ENCODE results near the gene GRIN2A. TPM values are rescaled to one million over a fixed set of nuclear protein-coding genes. Genes with fewer than 3 reads are reported as not detected.

GRIN2A gene
- total RNA-seq, 1 donor from 2014 or later: not detected

GRCh38 chr16:10098991-10099390 lies 83.2 kb downstream of the GRIN2A start:
- Mint-ChIP-seq H3K27me3 (ENCODE audit: unreplicated experiment) (no peaks in the 10 kb centered on the region), H3K9me3 (ENCODE audit: unreplicated experiment) (peaks cover 57% of the 10 kb centered on the region), H3K4me3 (ENCODE audit: unreplicated experiment) (no peak overlapping the region), H3K27ac (ENCODE audit: unreplicated experiment) (no peak overlapping the region), H3K36me3 (ENCODE audit: unreplicated experiment) (no peaks in the 10 kb centered on the region), H3K4me1 (ENCODE audit: unreplicated experiment) (no peaks in the 10 kb centered on the region)
- DNase-seq (ENCODE audit: extremely low spot score, unreplicated experiment): no peak
- TF ChIP-seq, protein P1, sequence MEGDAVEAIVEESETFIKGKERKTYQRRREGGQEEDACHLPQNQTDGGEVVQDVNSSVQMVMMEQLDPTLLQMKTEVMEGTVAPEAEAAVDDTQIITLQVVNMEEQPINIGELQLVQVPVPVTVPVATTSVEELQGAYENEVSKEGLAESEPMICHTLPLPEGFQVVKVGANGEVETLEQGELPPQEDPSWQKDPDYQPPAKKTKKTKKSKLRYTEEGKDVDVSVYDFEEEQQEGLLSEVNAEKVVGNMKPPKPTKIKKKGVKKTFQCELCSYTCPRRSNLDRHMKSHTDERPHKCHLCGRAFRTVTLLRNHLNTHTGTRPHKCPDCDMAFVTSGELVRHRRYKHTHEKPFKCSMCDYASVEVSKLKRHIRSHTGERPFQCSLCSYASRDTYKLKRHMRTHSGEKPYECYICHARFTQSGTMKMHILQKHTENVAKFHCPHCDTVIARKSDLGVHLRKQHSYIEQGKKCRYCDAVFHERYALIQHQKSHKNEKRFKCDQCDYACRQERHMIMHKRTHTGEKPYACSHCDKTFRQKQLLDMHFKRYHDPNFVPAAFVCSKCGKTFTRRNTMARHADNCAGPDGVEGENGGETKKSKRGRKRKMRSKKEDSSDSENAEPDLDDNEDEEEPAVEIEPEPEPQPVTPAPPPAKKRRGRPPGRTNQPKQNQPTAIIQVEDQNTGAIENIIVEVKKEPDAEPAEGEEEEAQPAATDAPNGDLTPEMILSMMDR (IDR thresholded peaks at IDR 0.05): no peak

DNA sequence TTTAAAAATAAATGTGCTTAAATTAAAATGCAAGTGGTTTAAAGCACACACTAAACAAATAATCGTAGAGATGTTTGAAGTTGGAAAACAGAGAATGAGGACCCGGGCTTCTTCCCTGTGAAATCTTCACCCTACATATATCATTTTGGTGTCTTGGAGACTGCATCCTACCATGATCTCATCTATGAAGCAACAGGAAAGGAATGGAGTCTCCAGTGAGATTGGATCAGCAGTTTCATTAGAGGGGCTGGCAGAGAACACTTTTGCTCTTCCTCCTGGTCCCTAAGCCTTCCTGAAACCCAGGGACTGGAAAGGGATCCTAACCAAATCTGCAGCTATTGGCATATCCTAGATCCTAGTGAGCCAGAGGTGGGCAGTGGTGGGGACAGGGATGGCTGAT lies 85.0 kb downstream of the GRIN2A start:
- TF ChIP-seq, protein P1 (IDR thresholded peaks at IDR 0.05): no peak
- DNase-seq (ENCODE audit: extremely low spot score, unreplicated experiment): no peak
- no peaks in the 10 kb centered on the region for H3K27me3 Mint-ChIP-seq (ENCODE audit: unreplicated experiment)
- H3K36me3 Mint-ChIP-seq (ENCODE audit: unreplicated experiment): no peaks in the 10 kb centered on the region
- H3K4me3 Mint-ChIP-seq (ENCODE audit: unreplicated experiment): no peak overlapping the region
- H3K9me3 Mint-ChIP-seq (ENCODE audit: unreplicated experiment): peaks cover 54% of the 10 kb centered on the region
- no peak overlapping the region for H3K27ac Mint-ChIP-seq (ENCODE audit: unreplicated experiment)
- no peaks in the 10 kb centered on the region for H3K4me1 Mint-ChIP-seq (ENCODE audit: unreplicated experiment)

GRCh38 chr16:10093576-10093975 lies 88.7 kb downstream of the GRIN2A start:
- TF ChIP-seq, protein P1 (IDR thresholded peaks at IDR 0.05): no peak
- Mint-ChIP-seq H3K4me1 (ENCODE audit: unreplicated experiment) (no peaks in the 10 kb centered on the region), H3K27ac (ENCODE audit: unreplicated experiment) (no peak overlapping the region), H3K4me3 (ENCODE audit: unreplicated experiment) (no peak overlapping the region), H3K9me3 (ENCODE audit: unreplicated experiment) (peaks cover 36% of the 10 kb centered on the region), H3K27me3 (ENCODE audit: unreplicated experiment) (no peaks in the 10 kb centered on the region), H3K36me3 (ENCODE audit: unreplicated experiment) (no peaks in the 10 kb centered on the region)
- DNase-seq (ENCODE audit: extremely low spot score, unreplicated experiment): no peak

- no peaks in the 10 kb centered on the region for H3K36me3 Mint-ChIP-seq (ENCODE audit: unreplicated experiment)
- H3K4me3 Mint-ChIP-seq (ENCODE audit: unreplicated experiment): no peak overlapping the region
- DNase-seq (ENCODE audit: extremely low spot score, unreplicated experiment): no peak
- no peaks in the 10 kb centered on the region for H3K27me3 Mint-ChIP-seq (ENCODE audit: unreplicated experiment)
- H3K27ac Mint-ChIP-seq (ENCODE audit: unreplicated experiment): no peak overlapping the region
- TF ChIP-seq, protein P1 (IDR thresholded peaks at IDR 0.05): no peak
- no peaks in the 10 kb centered on the region for H3K4me1 Mint-ChIP-seq (ENCODE audit: unreplicated experiment)
- H3K9me3 Mint-ChIP-seq (ENCODE audit: unreplicated experiment): peaks cover 23% of the 10 kb centered on the region
Measured at GRCh38 chr16:10090816-10091215, 91.4 kb downstream of the GRIN2A start.

GRCh38 chr16:10088380-10088793 lies 93.8 kb downstream of the GRIN2A start:
- Mint-ChIP-seq H3K27me3 (ENCODE audit: unreplicated experiment) (no peaks in the 10 kb centered on the region), H3K4me3 (ENCODE audit: unreplicated experiment) (no peak overlapping the region), H3K27ac (ENCODE audit: unreplicated experiment) (no peak overlapping the region), H3K9me3 (ENCODE audit: unreplicated experiment) (peaks cover 9% of the 10 kb centered on the region), H3K36me3 (ENCODE audit: unreplicated experiment) (no peaks in the 10 kb centered on the region), H3K4me1 (ENCODE audit: unreplicated experiment) (no peaks in the 10 kb centered on the region)
- no peak for DNase-seq (ENCODE audit: extremely low spot score, unreplicated experiment)
- TF ChIP-seq, protein P1 (IDR thresholded peaks at IDR 0.05): no peak
